HG03378 (cell line): ENCODE results near the gene FAM118B.

Experiments used
- ATAC-seq: cut with Tn5 transposase; IDR thresholded peaks from one replicate; pipeline ENCODE4 v1.9.1; 2021; ENCODE audit warnings: mild to moderate bottlenecking, moderate library complexity; ENCODE audit not compliant: unreplicated experiment

The FAM118B gene

GRCh38 chr11:126211236-126212088, at the start of gene FAM118B, which contains the start of gene RPUSD4:
FAM118B (plus strand) TSS chr11:126211782; CDS start chr11:126235002, 23,220 bp downstream.
RPUSD4 (minus strand) TSS chr11:126211650; CDS start chr11:126211638, 12 bp downstream.
- peak; percentile 82 for ATAC-seq

GRCh38 chr11:126162306-126163030, 49.1 kb upstream of the FAM118B start:
- ATAC-seq = no peak

GRCh38 chr11:126163074-126163700, 48.4 kb upstream of the FAM118B start:
- ATAC-seq = no peak

- ATAC-seq = no peak
These were observed 47.8 kb upstream of the FAM118B start for GRCh38 chr11:126163779-126164178.

GRCh38 chr11:126164781-126165180, 46.8 kb upstream of the FAM118B start:
- ATAC-seq = no peak

GRCh38 chr11:126165311-126165720, 46.3 kb upstream of the FAM118B start:
- ATAC-seq = no peak

GRCh38 chr11:126165757-126166156, 45.8 kb upstream of the FAM118B start:
- no peak for ATAC-seq

GRCh38 chr11:126166413-126166812, 45.2 kb upstream of the FAM118B start:
- no peak for ATAC-seq

- ATAC-seq = no peak
These were observed 44.1 kb upstream of the FAM118B start for GRCh38 chr11:126167488-126167887.

GRCh38 chr11:126169291-126169690, 42.3 kb upstream of the FAM118B start:
- no peak for ATAC-seq

GRCh38 chr11:126172596-126173038, 39.0 kb upstream of the FAM118B start:
- ATAC-seq = no peak

- ATAC-seq = no peak
These were observed 38.3 kb upstream of the FAM118B start for GRCh38 chr11:126173257-126173656.

- ATAC-seq = no peak
These were observed 36.8 kb upstream of the FAM118B start for GRCh38 chr11:126174816-126175215.

GRCh38 chr11:126175393-126175792, 36.2 kb upstream of the FAM118B start:
- no peak for ATAC-seq

GRCh38 chr11:126176853-126177470, 34.6 kb upstream of the FAM118B start:
- ATAC-seq = no peak

- ATAC-seq = no peak
These were observed 29.4 kb upstream of the FAM118B start for GRCh38 chr11:126181939-126182730.

GRCh38 chr11:126182787-126183445, 28.7 kb upstream of the FAM118B start:
- ATAC-seq = no peak

- ATAC-seq = no peak
These were observed 26.1 kb upstream of the FAM118B start for GRCh38 chr11:126185259-126186024.
